Suprapubic skin (tissue), 3 donors: ENCODE data around the gene TSPAN32.

Source experiments
- EP300 ChIP-seq: sonication (generic); formaldehyde crosslinking; IDR thresholded peaks from one replicate; pipeline ENCODE4 v1.6.1; 2017; ENCODE audit warnings: antibody characterized with exemption
- POLR2A ChIP-seq, 2 donors: fragments of 450-650 bp; IDR thresholded peaks; one replicate each; pipeline ENCODE4 v1.6.1; 2017; ENCODE audit warnings: antibody characterized with exemption in 2 of 2, mild to moderate bottlenecking in 2 of 2, moderate library complexity in 2 of 2
- TF ChIP-seq, protein P1 (sequence below), 2 donors: fragments of 200-600 bp in 1 of 2; fragments of 450-650 bp in 1 of 2; sonication (generic) in 1 of 2; IDR thresholded peaks; one replicate each; pipeline ENCODE4 v1.5.1; 2016 to 2019; ENCODE audit warnings: antibody characterized with exemption in 2 of 2, mild to moderate bottlenecking in 1 of 2, moderate library complexity in 1 of 2

GRCh38 chr11:2276280-2277007 lies 25.4 kb upstream of the TSPAN32 start:
- TF ChIP-seq, protein P1, sequence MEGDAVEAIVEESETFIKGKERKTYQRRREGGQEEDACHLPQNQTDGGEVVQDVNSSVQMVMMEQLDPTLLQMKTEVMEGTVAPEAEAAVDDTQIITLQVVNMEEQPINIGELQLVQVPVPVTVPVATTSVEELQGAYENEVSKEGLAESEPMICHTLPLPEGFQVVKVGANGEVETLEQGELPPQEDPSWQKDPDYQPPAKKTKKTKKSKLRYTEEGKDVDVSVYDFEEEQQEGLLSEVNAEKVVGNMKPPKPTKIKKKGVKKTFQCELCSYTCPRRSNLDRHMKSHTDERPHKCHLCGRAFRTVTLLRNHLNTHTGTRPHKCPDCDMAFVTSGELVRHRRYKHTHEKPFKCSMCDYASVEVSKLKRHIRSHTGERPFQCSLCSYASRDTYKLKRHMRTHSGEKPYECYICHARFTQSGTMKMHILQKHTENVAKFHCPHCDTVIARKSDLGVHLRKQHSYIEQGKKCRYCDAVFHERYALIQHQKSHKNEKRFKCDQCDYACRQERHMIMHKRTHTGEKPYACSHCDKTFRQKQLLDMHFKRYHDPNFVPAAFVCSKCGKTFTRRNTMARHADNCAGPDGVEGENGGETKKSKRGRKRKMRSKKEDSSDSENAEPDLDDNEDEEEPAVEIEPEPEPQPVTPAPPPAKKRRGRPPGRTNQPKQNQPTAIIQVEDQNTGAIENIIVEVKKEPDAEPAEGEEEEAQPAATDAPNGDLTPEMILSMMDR (IDR thresholded peaks at IDR 0.05), result no peak
- TF ChIP-seq POLR2A (IDR thresholded peaks at IDR 0.05), result no peak
- TF ChIP-seq EP300, result no peak
